ENCODE measurements around the gene SPNS3. TPM values are rescaled to one million over a fixed set of nuclear protein-coding genes. Genes with fewer than 3 reads are reported as not detected.
A peak's percentile ranks its signal among the peaks of the same experiment; 100 is the strongest.

Gene SPNS3
- total and polyA plus RNA-seq, 9 donors: 0.17 to 1.00 (median 0.37) TPM

DNA sequence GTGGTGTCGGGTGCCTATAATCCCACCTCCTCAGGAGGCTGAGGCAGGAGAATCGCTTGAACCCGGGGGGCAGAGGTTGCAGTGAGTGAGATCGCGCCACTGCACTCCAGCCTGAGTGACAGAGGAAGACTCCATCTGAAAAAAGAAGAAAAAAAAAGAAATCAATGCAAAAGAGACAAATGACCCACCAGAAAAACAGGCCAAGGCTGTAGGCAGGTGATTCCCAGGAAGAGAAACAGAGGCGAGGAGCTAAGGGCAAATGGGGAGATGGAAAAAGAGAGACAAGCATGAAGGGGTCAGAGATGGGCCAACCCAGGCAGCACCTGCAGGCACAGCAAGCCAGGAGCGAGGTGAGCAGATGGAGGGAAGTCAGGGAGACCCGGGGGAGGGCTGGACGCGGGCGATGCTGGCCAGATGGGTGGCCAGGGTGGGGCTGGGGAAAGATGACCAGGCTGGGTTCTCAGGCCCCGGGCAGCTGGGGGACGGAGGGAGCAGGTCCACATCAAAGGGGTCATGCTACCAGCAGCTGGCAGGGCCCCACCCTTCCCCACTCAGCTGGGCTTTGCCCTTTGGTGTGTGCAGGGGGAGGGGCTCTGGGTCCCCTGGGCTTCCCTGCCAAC lies 95.9 kb downstream of the SPNS3 start:
- 82% methylated on average over 6 of the region's 13 CpGs for WGBS (ENCODE audit: insufficient coverage)
- Histone ChIP-seq H3K27me3 (ENCODE audit: control insufficient read depth, insufficient read depth, low read length) (peaks cover 2% of the 10 kb centered on the region), H3K9me3 (replicated peaks; ENCODE audit: control insufficient read depth, low read depth, low read length) (no peaks in the 10 kb centered on the region), H3K4me1 (ENCODE audit: control insufficient read depth, insufficient read depth, low read length) (peaks cover 31% of the 10 kb centered on the region), H3K36me3 (ENCODE audit: control insufficient read depth, insufficient read depth, low read length) (no peaks in the 10 kb centered on the region), H3K27ac (ENCODE audit: low read length) (peak overlapping the region; percentile 11), H3K4me3 (ENCODE audit: low read length) (no peak overlapping the region)
- DNase-seq: no peak

DNA sequence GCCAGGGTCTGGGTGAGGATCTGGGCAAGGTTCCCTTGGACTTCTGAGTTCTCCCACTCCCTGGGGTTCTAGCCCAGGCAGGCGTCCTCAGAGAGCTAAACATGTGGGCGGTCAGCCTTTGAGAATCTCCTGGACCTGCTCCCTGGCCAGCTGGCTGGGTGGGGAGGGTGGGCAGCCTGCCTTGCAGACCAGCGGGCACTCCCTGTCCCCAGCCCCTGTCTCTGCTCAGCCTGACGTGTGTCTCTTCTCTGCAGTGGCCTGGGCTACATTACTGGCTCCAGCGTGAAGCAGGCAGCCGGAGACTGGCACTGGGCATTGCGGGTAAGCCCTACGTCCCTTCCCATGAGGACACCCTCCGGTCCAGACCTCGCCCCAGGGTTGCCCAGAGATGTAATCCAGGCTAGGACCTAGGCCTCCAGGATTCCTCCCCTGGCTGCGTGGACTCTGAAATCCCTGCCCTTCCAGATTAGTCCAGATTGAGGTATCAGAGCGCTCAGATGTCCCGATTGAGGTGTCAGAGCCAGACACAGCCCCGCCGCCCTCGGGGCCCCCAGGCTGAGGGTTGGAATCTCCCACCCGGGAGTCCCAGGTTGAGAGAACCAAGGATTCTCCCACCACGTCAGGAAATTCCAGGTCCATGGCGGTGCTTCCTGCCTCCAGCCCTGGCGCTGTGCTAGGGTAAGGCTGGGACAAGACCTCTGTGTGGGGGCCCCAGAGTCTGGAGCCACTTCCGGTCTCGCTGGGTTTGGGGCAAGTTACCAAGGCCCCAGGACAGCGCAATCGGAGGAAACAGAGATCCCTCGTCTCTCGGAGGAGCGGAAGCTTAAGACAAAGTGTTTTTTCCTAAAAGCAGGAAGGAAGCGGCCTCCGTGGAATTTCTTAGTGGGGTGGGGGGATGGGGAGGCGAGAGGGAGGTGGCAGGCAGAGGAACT lies 97.3 kb downstream of the SPNS3 start:
- Histone ChIP-seq H3K27ac (ENCODE audit: low read length) (peak overlapping the region; percentile 69), H3K9me3 (replicated peaks; ENCODE audit: control insufficient read depth, low read depth, low read length) (no peaks in the 10 kb centered on the region), H3K27me3 (ENCODE audit: control insufficient read depth, insufficient read depth, low read length) (peaks cover 5% of the 10 kb centered on the region), H3K4me3 (ENCODE audit: low read length) (no peak overlapping the region), H3K36me3 (ENCODE audit: control insufficient read depth, insufficient read depth, low read length) (no peaks in the 10 kb centered on the region), H3K4me1 (ENCODE audit: control insufficient read depth, insufficient read depth, low read length) (peaks cover 44% of the 10 kb centered on the region)
- WGBS (ENCODE audit: insufficient coverage): 39% methylated on average over 21 of the region's 30 CpGs
- DNase-seq: peak; percentile 63

DNA sequence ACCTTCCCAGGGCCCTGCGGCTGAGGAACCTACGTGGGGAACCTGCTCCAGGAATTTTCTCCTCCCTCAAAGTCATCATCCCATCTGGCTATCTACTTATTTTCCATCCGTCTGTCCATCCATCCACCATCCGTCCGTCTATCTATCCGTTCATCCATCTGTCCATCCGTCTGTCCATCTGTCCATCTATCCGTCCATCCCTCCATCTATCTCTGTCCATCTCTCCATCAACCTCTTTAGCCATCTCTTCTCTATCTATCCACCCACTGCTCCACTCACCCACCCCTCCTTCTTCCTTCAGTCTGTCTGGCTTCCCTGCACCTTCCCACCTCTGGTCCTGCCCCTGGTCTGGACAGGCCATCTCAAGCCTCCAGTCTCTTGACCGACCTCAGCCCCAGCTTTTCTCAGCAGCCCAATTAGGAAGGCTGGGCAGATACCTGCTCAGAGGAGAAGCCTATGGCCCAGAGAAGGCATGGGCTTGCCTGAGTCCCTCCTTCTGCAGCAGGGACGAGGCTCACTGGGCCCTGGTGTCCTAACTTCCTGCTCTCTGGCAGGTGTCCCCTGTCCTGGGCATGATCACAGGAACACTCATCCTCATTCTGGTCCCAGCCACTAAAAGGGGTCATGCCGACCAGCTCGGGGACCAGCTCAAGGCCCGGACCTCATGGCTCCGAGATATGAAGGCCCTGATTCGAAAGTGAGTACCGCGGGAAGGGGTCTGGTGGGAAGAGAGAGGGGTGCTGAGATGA lies 98.4 kb downstream of the SPNS3 start:
- Histone ChIP-seq H3K27me3 (ENCODE audit: control insufficient read depth, insufficient read depth, low read length) (peaks cover 9% of the 10 kb centered on the region), H3K4me3 (ENCODE audit: low read length) (no peak overlapping the region), H3K36me3 (ENCODE audit: control insufficient read depth, insufficient read depth, low read length) (peaks cover under 1% of the 10 kb centered on the region), H3K4me1 (ENCODE audit: control insufficient read depth, insufficient read depth, low read length) (peaks cover 55% of the 10 kb centered on the region), H3K27ac (ENCODE audit: low read length) (peak overlapping the region; percentile 69), H3K9me3 (replicated peaks; ENCODE audit: control insufficient read depth, low read depth, low read length) (no peaks in the 10 kb centered on the region)
- WGBS (ENCODE audit: insufficient coverage): 91% methylated on average over 15 of the region's 17 CpGs
- DNase-seq: no peak

DNA sequence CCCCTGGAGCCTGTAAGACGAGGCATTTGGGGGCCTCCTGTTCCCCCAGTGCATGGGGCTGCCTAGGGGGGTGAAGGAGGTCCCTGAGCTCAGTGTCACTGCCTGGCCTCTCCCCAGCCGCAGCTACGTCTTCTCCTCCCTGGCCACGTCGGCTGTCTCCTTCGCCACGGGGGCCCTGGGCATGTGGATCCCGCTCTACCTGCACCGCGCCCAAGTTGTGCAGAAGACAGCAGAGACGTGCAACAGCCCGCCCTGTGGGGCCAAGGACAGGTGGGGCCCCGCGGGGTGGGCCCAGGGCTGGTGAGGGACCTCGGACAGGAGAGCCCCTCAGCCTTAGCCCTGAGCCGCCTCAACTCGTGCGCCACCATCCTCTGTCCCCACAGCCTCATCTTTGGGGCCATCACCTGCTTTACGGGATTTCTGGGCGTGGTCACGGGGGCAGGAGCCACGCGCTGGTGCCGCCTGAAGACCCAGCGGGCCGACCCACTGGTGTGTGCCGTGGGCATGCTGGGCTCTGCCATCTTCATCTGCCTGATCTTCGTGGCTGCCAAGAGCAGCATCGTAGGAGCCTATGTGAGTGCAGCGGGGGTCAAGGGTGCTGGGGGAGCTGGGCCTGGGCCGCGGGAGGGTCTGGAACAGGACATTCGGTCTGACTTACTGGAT lies 99.3 kb downstream of the SPNS3 start:
- no peaks in the 10 kb centered on the region for H3K9me3 ChIP-seq (replicated peaks; ENCODE audit: control insufficient read depth, low read depth, low read length)
- peaks cover 63% of the 10 kb centered on the region for H3K4me1 ChIP-seq (ENCODE audit: control insufficient read depth, insufficient read depth, low read length)
- DNase-seq: no peak
- H3K27ac ChIP-seq (ENCODE audit: low read length): no peak overlapping the region
- H3K36me3 ChIP-seq (ENCODE audit: control insufficient read depth, insufficient read depth, low read length): peaks cover 9% of the 10 kb centered on the region
- peaks cover 9% of the 10 kb centered on the region for H3K27me3 ChIP-seq (ENCODE audit: control insufficient read depth, insufficient read depth, low read length)
- 85% methylated on average over 32 of the region's 33 CpGs for WGBS (ENCODE audit: insufficient coverage)
- H3K4me3 ChIP-seq (ENCODE audit: low read length): no peak overlapping the region

DNA sequence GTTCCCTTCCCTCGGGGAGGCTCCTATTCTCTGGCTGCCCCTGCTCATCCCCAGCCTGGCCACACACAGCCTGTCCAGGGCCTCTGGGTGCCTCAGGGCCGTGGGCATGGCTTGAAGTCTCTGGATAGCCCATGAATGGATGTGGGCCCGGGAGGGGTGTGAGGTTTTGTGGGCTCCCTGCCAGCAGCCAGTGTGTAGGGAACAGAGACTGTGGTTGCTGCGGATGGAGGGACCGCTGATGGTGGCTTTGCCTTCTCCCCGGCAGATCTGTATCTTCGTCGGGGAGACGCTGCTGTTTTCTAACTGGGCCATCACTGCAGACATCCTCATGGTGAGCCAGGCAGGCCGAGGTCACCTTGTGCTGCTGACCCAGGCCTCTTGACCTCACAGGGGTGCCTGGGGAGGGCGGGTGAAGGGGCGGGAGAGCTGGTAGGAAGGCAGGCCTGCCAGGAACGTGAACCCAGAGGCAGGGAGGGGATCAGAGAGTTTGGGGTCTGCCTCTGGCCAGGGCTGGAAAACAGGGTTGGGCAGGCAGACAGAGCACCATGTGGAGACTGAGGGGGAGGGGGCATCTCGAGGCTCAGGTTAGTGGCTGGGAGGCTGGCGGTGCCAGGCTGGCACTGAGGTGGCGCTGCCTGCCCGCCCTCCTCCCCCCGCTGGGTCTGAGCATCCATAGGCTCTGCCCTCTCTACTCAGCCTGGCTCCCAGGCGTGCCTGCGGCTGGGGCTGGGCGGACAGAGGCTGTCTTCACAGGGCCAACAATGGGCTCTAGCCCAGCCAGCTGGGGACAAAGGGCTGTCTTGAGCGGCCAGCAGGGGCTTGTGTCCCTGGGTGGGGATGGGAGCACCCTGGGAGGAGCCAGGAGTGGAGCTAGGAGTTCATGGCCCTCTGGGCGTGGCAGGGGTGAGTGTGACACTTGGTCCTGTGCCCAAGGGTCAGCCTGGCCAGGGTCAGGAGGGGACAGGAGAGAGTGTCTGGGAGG lies 100.1 kb downstream of the SPNS3 start:
- Histone ChIP-seq H3K36me3 (ENCODE audit: control insufficient read depth, insufficient read depth, low read length) (peaks cover 17% of the 10 kb centered on the region), H3K4me3 (ENCODE audit: low read length) (no peak overlapping the region), H3K27me3 (ENCODE audit: control insufficient read depth, insufficient read depth, low read length) (peaks cover 9% of the 10 kb centered on the region), H3K4me1 (ENCODE audit: control insufficient read depth, insufficient read depth, low read length) (peaks cover 72% of the 10 kb centered on the region), H3K27ac (ENCODE audit: low read length) (peak overlapping the region; percentile 29), H3K9me3 (replicated peaks; ENCODE audit: control insufficient read depth, low read depth, low read length) (no peaks in the 10 kb centered on the region)
- WGBS (ENCODE audit: insufficient coverage): 57% methylated on average over 18 of the region's 23 CpGs
- DNase-seq: no peak

DNA sequence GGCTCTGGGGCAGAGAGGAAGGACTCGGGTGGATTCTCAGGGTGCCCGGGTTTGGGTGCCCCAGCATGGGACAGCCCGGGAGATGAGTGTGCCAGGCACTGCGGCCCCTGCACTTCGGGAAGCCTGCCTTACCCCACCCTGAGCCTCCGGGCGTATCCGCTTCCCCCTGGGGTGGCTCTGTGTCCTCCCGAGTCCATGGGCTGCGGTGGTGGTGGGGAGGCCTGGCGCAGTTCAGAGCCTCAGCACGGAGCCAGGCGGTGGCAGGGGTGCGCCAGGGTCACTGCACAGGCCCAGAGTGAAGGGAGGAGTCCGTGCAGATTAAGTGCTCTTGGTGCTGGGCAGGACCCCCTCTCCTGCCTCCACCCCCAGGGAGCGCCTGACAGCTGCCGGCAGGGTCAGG lies 100.8 kb downstream of the SPNS3 start:
- peaks cover 24% of the 10 kb centered on the region for H3K36me3 ChIP-seq (ENCODE audit: control insufficient read depth, insufficient read depth, low read length)
- DNase-seq: no peak
- no peaks in the 10 kb centered on the region for H3K9me3 ChIP-seq (replicated peaks; ENCODE audit: control insufficient read depth, low read depth, low read length)
- peaks cover 9% of the 10 kb centered on the region for H3K27me3 ChIP-seq (ENCODE audit: control insufficient read depth, insufficient read depth, low read length)
- H3K27ac ChIP-seq (ENCODE audit: low read length): peak overlapping the region; percentile 29
- H3K4me1 ChIP-seq (ENCODE audit: control insufficient read depth, insufficient read depth, low read length): peaks cover 74% of the 10 kb centered on the region
- H3K4me3 ChIP-seq (ENCODE audit: low read length): no peak overlapping the region
- 77% methylated on average over 7 of the region's 17 CpGs for WGBS (ENCODE audit: insufficient coverage)

DNA sequence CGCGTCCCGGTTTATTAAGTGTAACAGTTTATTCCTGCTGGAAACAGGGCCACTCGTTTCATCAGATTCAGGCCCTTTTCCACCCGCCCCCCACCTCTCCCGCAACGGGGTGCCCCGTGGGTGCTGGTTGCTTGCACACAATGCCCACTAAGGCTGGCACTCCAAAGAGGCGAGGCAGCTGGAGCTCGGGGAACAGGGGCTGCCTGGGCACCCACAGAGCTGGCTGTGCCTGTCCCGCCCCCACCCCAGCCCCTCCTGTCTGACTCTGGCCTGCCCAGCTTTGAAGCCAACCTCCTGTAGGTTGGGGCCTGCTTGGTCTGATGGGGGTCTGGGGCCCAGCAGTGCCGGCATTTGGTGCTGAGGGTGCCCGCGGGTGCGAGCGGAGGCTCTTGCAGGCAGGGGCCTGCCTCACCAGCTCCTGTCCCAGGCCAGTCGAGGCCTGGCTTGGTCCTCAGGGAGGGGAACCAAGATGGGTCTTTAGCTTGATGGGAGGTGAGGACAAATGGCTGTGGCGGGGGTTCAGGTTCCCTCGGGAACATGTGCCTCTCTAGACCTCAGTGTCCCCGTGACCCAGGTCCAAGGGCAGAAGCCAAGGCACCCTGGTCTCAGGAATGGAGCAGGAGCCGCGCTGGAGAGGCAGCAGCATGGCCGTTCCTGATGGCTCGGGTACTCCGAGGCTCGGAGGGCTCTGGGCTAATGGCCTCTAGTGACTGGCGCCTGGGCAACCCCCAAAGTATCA lies 101.4 kb downstream of the SPNS3 start:
- 62% methylated on average over 23 of the region's 27 CpGs for WGBS (ENCODE audit: insufficient coverage)
- no peak for DNase-seq
- Histone ChIP-seq H3K36me3 (ENCODE audit: control insufficient read depth, insufficient read depth, low read length) (peaks cover 30% of the 10 kb centered on the region), H3K9me3 (replicated peaks; ENCODE audit: control insufficient read depth, low read depth, low read length) (no peaks in the 10 kb centered on the region), H3K27me3 (ENCODE audit: control insufficient read depth, insufficient read depth, low read length) (peaks cover 9% of the 10 kb centered on the region), H3K4me1 (ENCODE audit: control insufficient read depth, insufficient read depth, low read length) (peaks cover 72% of the 10 kb centered on the region), H3K4me3 (ENCODE audit: low read length) (no peak overlapping the region), H3K27ac (ENCODE audit: low read length) (no peak overlapping the region)

DNA sequence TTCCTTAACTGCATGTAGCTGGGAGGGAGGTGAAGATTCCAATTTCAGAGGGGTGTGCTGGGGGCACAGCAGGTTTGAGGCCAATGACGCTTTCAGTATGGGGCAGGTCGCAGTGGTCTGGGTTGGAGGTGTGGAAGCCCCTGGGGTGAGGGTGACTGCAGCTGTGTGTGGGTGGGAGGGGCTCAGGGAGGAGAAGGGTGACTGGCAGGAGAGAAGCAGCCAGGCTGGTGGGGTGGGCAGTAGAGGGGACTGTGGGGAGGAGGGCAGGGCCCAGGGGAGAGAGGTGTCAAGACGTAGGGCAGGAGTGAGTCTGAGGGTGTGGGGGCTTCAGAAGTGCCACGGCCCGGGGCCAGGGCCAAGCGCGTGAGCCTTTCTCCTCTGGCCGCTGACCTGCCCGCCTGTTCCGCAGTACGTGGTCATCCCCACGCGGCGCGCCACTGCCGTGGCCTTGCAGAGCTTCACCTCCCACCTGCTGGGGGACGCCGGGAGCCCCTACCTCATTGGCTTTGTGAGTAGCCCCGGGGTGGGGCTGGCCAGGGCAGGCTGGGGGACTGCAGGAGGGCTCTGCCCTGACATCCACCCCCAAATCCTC lies 102.0 kb downstream of the SPNS3 start:
- peaks cover 9% of the 10 kb centered on the region for H3K27me3 ChIP-seq (ENCODE audit: control insufficient read depth, insufficient read depth, low read length)
- peaks cover 70% of the 10 kb centered on the region for H3K4me1 ChIP-seq (ENCODE audit: control insufficient read depth, insufficient read depth, low read length)
- no peak overlapping the region for H3K4me3 ChIP-seq (ENCODE audit: low read length)
- DNase-seq: no peak
- 13% methylated on average over 19 of the region's 19 CpGs for WGBS (ENCODE audit: insufficient coverage)
- peaks cover 36% of the 10 kb centered on the region for H3K36me3 ChIP-seq (ENCODE audit: control insufficient read depth, insufficient read depth, low read length)
- H3K9me3 ChIP-seq (replicated peaks; ENCODE audit: control insufficient read depth, low read depth, low read length): no peaks in the 10 kb centered on the region
- no peak overlapping the region for H3K27ac ChIP-seq (ENCODE audit: low read length)

Data from muscle of leg (tissue), 11 donors.